ENCODE data around the gene LUM. TPM values are rescaled to one million over a fixed set of nuclear protein-coding genes. Genes with fewer than 3 reads are reported as not detected.

The LUM gene
- total and polyA plus RNA-seq, 2 of the 4 experiments (the other 2 are of a cell fraction) = 50.0 to 70.5 TPM

DNA sequence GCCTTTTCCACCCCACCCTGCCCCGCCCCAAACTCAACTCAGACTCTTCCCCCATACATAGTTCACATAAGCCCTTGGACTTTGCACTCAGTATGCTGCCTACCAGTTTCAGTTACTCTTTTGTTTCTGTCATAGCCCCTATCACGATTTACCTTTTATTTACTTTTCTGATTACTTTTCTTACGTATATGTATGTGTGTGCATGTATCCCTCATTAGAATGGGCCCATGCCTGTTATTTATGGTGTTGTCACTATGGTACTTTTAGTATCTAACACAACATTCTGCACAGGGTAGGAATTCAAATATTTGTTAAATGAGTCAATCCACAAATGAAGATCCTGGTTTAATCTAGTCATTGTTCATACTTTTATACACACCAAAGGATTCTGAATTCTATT lies 16.5 kb upstream of the LUM start:
- Histone ChIP-seq H3K4me1 (ENCODE audit: control insufficient read depth, insufficient read depth, low read length) (peaks cover 3% of the 10 kb centered on the region; the same call in 1 of the 2 replicates), H4K5ac (ENCODE audit: low read depth, low read length) (peak overlapping the region; percentile 36; the same call in 1 of the 2 replicates), H2AK9ac (replicated peaks; ENCODE audit: low read depth, low read length, poor library complexity) (no peak overlapping the region), H2BK15ac (ENCODE audit: low read depth, low read length) (no peak overlapping the region), H3K9me3 (ENCODE audit: control insufficient read depth, insufficient read depth, low read length) (no peaks in the 10 kb centered on the region; the same call in 1 of the 2 replicates), H2AK5ac (ENCODE audit: low read depth, low read length) (0 out of 2 replicates have a peak overlapping the region, but pooled peaks have one; percentile 23), H3K4ac (ENCODE audit: low read depth, low read length) (peak overlapping the region; percentile 40; the same call in 1 of the 2 replicates), H3K27ac (ENCODE audit: insufficient read depth, low read length) (no peak overlapping the region), H3K23ac (ENCODE audit: low read depth, low read length) (no peak overlapping the region), H2BK120ac (ENCODE audit: low read depth, low read length) (peak overlapping the region; percentile 63), H4K20me1 (ENCODE audit: insufficient read depth, low read length) (no peaks in the 10 kb centered on the region), H2BK20ac (ENCODE audit: low read depth, low read length) (peak overlapping the region; percentile 61), H3K14ac (replicated peaks; ENCODE audit: low read depth, low read length) (no peak overlapping the region), H2BK5ac (ENCODE audit: low read depth, low read length, poor library complexity, severe bottlenecking) (peak overlapping the region; percentile 76), H3K56ac (ENCODE audit: extremely low read depth, insufficient read depth, low read length) (no peak overlapping the region), H4K8ac (ENCODE audit: low read depth in 2 of 2, low read length in 2 of 2) (0 out of 4 replicates have a peak overlapping the region, but pooled peaks of 1 of the 2 experiments have one; percentile 12), H3K4me2 (ENCODE audit: low read depth, low read length) (no peak overlapping the region; the same call in 1 of the 2 replicates), H3K4me3 (ENCODE audit: insufficient read depth, low read depth, low read length) (no peak overlapping the region), H3K36me3 (ENCODE audit: control insufficient read depth, insufficient read depth, low read length) (no peaks in the 10 kb centered on the region), H3K27me3 (ENCODE audit: control insufficient read depth, insufficient read depth, low read length) (no peaks in the 10 kb centered on the region), H4K91ac (ENCODE audit: insufficient read depth, low read depth, low read length) (peak overlapping the region; percentile 55; the same call in 1 of the 2 replicates), H2AFZ (replicated peaks; ENCODE audit: low read length, poor library complexity) (no peak overlapping the region), H3K9ac (ENCODE audit: low read depth, low read length) (no peak overlapping the region), H3K9me1 (ENCODE audit: insufficient read depth, low read length) (no peaks in the 10 kb centered on the region), H3K18ac (ENCODE audit: low read depth, low read length) (peak overlapping the region; percentile 73), H3K79me1 (ENCODE audit: low read depth in 1 of 2, low read length in 2 of 2) (no peaks in the 10 kb centered on the region)
- POLR2A ChIA-PET (ENCODE audit: unreplicated experiment) = no interaction called here
- dilution Hi-C loops (cut with HindIII; ENCODE audit: low sequenced_read_pairs, unreplicated experiment) = no loop called here
- 100% methylated on average over 1 of the region's 3 CpGs; no CpG with 5 or more reads in 1 of the 2 experiments for WGBS, 2 experiments (ENCODE audit: extremely low coverage in 2 of 2, insufficient read length in 1 of 2)
- in situ Hi-C loops (cut with MboI; ENCODE audit: low sequenced_read_pairs) = no loop called here
- peak; percentile 61 for DNase-seq
- peak; percentile 82 for ATAC-seq (ENCODE audit: low read depth)
- intact Hi-C loops (cut with micrococcal nuclease) = no loop called here
- no TSS peak for BruUV-seq (replicated peaks)
- TF ChIP-seq FOS (IDR thresholded peaks at IDR 0.05; ENCODE audit: low read depth, low read length) (peak; percentile 7; the same call in 1 of the 2 replicates), MAFK (IDR thresholded peaks at IDR 0.05; ENCODE audit: low read depth, low read length) (no peak)
- CTCF ChIA-PET = no interaction called here
